ENCODE measurements around the gene CCR9.

- TF ChIP-seq REST (IDR thresholded peaks at IDR 0.05; ENCODE audit: low read depth) (no peak), MAX (IDR thresholded peaks at IDR 0.05) (no peak), ZBTB7A (IDR thresholded peaks at IDR 0.05; ENCODE audit: low read depth) (no peak), YY1 (IDR thresholded peaks at IDR 0.05; ENCODE audit: low read depth) (no peak), TEAD4 (IDR thresholded peaks at IDR 0.05) (no peak)
These were observed 26.1 kb downstream of the CCR9 start for GRCh38 chr3:45912435-45912834.
